Measurements from ENCODE around the gene SDR9C7. TPM values are rescaled to one million over a fixed set of nuclear protein-coding genes. Genes with fewer than 3 reads are reported as not detected.

The SDR9C7 gene
- total and polyA plus RNA-seq, 7 experiments from 2014 or later, result not detected

DNA sequence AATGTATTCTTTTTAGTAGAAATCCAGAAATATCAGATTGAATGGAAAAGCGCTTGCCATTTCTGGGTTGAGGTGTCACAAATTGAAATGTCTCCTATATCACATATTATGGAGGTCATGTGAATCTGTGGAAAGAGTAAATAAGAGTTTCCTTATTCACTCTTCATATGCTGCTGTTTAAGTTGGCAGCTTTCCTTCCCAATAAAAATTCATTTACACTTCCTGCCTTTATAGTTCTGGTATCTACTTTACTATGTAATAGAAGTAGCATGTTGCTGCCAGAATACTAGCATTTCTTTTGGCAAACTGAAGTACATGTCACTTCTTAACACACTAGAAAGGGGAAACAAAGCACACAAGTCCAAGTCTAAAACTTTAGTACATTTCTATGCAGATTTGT is 60.8 kb downstream of the SDR9C7 start:
- no peak for ATAC-seq
- no peak overlapping the region for H3K4me3 Mint-ChIP-seq
- CTCF ChIA-PET, result no interaction called here

More for the DNA sequence above, 60.8 kb downstream of the SDR9C7 start:
- Histone ChIP-seq H3K27ac (ENCODE audit: low read depth, low read length) (no peak overlapping the region), H3K4me1 (ENCODE audit: control insufficient read depth in 2 of 2, insufficient read depth in 2 of 2, low read length in 2 of 2) (no peaks in the 10 kb centered on the region), H3K27me3 (ENCODE audit: control insufficient read depth in 2 of 2, insufficient read depth in 2 of 2, low read length in 2 of 2) (no peaks in the 10 kb centered on the region), H3K36me3 (ENCODE audit: control insufficient read depth in 2 of 3, insufficient read depth in 3 of 3, low read length in 3 of 3) (no peaks in the 10 kb centered on the region), H3K9me3 (ENCODE audit: control insufficient read depth in 2 of 3, low read length in 3 of 3) (no peaks in the 10 kb centered on the region), H3K4me3 (ENCODE audit: low read length) (no peak overlapping the region)
- Mint-ChIP-seq H3K9me3 (peaks cover 0 to 11% (median 4%) of the 10 kb centered on the region in 11 donors), H3K27ac (no peak overlapping the region), H3K36me3 (no peaks in the 10 kb centered on the region), H3K4me1 (no peaks in the 10 kb centered on the region), H3K27me3 (peaks cover 5 to 25% (median 16%) of the 10 kb centered on the region in 5 donors)
- no peak for DNase-seq
- intact Hi-C loops (cut with micrococcal nuclease), result no loop called here
- POLR2A ChIA-PET, result no interaction called here

Other genes with a start within 250 kb of the SDR9C7 start
- 100 to 1,000 TPM; 111 to 229 (median 153) TPM for gene PTGES3, start 246.1 kb downstream of the SDR9C7 start, total RNA-seq
- 100 to 1,000 TPM; 221 to 289 TPM for gene PTGES3, start 246.1 kb downstream of the SDR9C7 start, polyA plus RNA-seq
- 1,000 to 10,000 TPM in 4 of 5 experiments, 100 to 1,000 TPM in 1; 834 to 1,486 (median 1,355) TPM for gene NACA, start 209.1 kb downstream of the SDR9C7 start, total RNA-seq
- 1,000 to 10,000 TPM; 1,440 to 1,626 TPM for gene NACA, start 209.1 kb downstream of the SDR9C7 start, polyA plus RNA-seq
- 10 to 100 TPM; 11.5 to 39.8 (median 26.2) TPM for gene PRIM1, start 182.1 kb downstream of the SDR9C7 start, total RNA-seq
- gene PRIM1, start 182.1 kb downstream of the SDR9C7 start, polyA plus RNA-seq, result 10 to 100 TPM; 40.0 to 55.1 TPM
- gene HSD17B6, start 171.1 kb downstream of the SDR9C7 start, total RNA-seq, result 1 to 10 TPM in 2 of 5 experiments, under 1 TPM in 3; 0.22 to 1.5 (median 0.64) TPM
- gene HSD17B6, start 171.1 kb downstream of the SDR9C7 start, polyA plus RNA-seq, result 1 to 10 TPM in 1 of 2 donors, under 1 TPM in 1; 0.99 to 1.3 TPM
- 1 to 10 TPM in 3 of 5 experiments, under 1 TPM in 2; 0.44 to 2.0 (median 1.2) TPM for gene RDH16, start 23.2 kb upstream of the SDR9C7 start, total RNA-seq
- gene RDH16, start 23.2 kb upstream of the SDR9C7 start, polyA plus RNA-seq, result under 1 TPM; 0.19 to 0.22 TPM
- 10 to 100 TPM in 3 of 5 experiments, 1 to 10 TPM in 2; 5.8 to 12.9 (median 10.7) TPM for gene ZBTB39, start 72.1 kb upstream of the SDR9C7 start, total RNA-seq
- 1 to 10 TPM; 2.2 to 3.2 TPM for gene ZBTB39, start 72.1 kb upstream of the SDR9C7 start, polyA plus RNA-seq
- gene TAC3, start 82.1 kb upstream of the SDR9C7 start, total RNA-seq, result 1 to 10 TPM in 1 of 5 experiments, under 1 TPM in 3, not detected in 1; 0.49 to 1.1 (median 0.74) TPM
- not detected for gene TAC3, start 82.1 kb upstream of the SDR9C7 start, polyA plus RNA-seq
- gene MYO1A, start 115.7 kb upstream of the SDR9C7 start, total RNA-seq, result 1 to 10 TPM; 1.3 to 2.3 (median 1.9) TPM
- gene MYO1A, start 115.7 kb upstream of the SDR9C7 start, polyA plus RNA-seq, result under 1 TPM; 0.56 to 0.68 TPM
- gene NEMP1, start 144.4 kb upstream of the SDR9C7 start, total RNA-seq, result 10 to 100 TPM; 13.1 to 47.6 (median 29.3) TPM
- gene NEMP1, start 144.4 kb upstream of the SDR9C7 start, polyA plus RNA-seq, result 1 to 10 TPM; 2.9 to 7.4 TPM
- 10 to 100 TPM in 3 of 5 experiments, 1 to 10 TPM in 2; 5.7 to 22.4 (median 15.5) TPM for gene NAB2, start 154.7 kb upstream of the SDR9C7 start, total RNA-seq
- gene NAB2, start 154.7 kb upstream of the SDR9C7 start, polyA plus RNA-seq, result 1 to 10 TPM in 1 of 2 donors, under 1 TPM in 1; 0.46 to 2.8 TPM
- gene STAT6, start 177.0 kb upstream of the SDR9C7 start, total RNA-seq, result 100 to 1,000 TPM; 206 to 403 (median 294) TPM
- gene STAT6, start 177.0 kb upstream of the SDR9C7 start, polyA plus RNA-seq, result 100 to 1,000 TPM in 1 of 2 donors, 10 to 100 TPM in 1; 99.3 to 104 TPM
- gene LRP1, start 194.1 kb upstream of the SDR9C7 start, total RNA-seq, result 100 to 1,000 TPM in 1 of 5 experiments, 10 to 100 TPM in 3, under 1 TPM in 1; 0.58 to 119 (median 14.8) TPM
- 1 to 10 TPM in 1 of 2 donors, under 1 TPM in 1; 0.72 to 1.2 TPM for gene LRP1, start 194.1 kb upstream of the SDR9C7 start, polyA plus RNA-seq
- not detected for gene LRP1-AS, start 213.2 kb upstream of the SDR9C7 start, total RNA-seq
- not detected for gene LRP1-AS, start 213.2 kb upstream of the SDR9C7 start, polyA plus RNA-seq